ENCODE data around the gene TMEM219. TPM values are rescaled to one million over a fixed set of nuclear protein-coding genes. Genes with fewer than 3 reads are reported as not detected.

The TMEM219 gene
- total RNA-seq, 1 donor, result 75.1 TPM

- no peak for TF ChIP-seq CTCF (IDR thresholded peaks at IDR 0.05; ENCODE audit: insufficient read depth, low read depth, low read length)
- no peak overlapping the region for H3K4me3 ChIP-seq (ENCODE audit: low read depth, low read length)
- no peak for DNase-seq (ENCODE audit: low read depth)
Measured at GRCh38 chr16:30003670-30004423, 42.0 kb downstream of the TMEM219 start.

GRCh38 chr16:30004424-30004776, 42.5 kb downstream of the TMEM219 start:
- no peak for DNase-seq (ENCODE audit: low read depth)
- TF ChIP-seq CTCF (IDR thresholded peaks at IDR 0.05; ENCODE audit: insufficient read depth, low read depth, low read length), result no peak
- no peak overlapping the region for H3K4me3 ChIP-seq (ENCODE audit: low read depth, low read length)

GRCh38 chr16:30004811-30005242, 42.9 kb downstream of the TMEM219 start:
- H3K4me3 ChIP-seq (ENCODE audit: low read depth, low read length), result no peak overlapping the region
- no peak for TF ChIP-seq CTCF (IDR thresholded peaks at IDR 0.05; ENCODE audit: insufficient read depth, low read depth, low read length)
- DNase-seq (ENCODE audit: low read depth), result no peak

GRCh38 chr16:30005341-30006094, 43.6 kb downstream of the TMEM219 start:
- H3K4me3 ChIP-seq (ENCODE audit: low read depth, low read length), result no peak overlapping the region
- DNase-seq (ENCODE audit: low read depth), result peak; percentile 48
- TF ChIP-seq CTCF (IDR thresholded peaks at IDR 0.05; ENCODE audit: insufficient read depth, low read depth, low read length), result peak; percentile 87

GRCh38 chr16:30006095-30006473, 44.2 kb downstream of the TMEM219 start:
- no peak for DNase-seq (ENCODE audit: low read depth)
- no peak for TF ChIP-seq CTCF (IDR thresholded peaks at IDR 0.05; ENCODE audit: insufficient read depth, low read depth, low read length)

GRCh38 chr16:30006659-30007377, 44.9 kb downstream of the TMEM219 start:
- no peak for DNase-seq (ENCODE audit: low read depth)
- H3K4me3 ChIP-seq (ENCODE audit: low read depth, low read length), result no peak overlapping the region

More at GRCh38 chr16:30006095-30006473, 44.2 kb downstream of the TMEM219 start:
- no peak overlapping the region for H3K4me3 ChIP-seq (ENCODE audit: low read depth, low read length)

More at GRCh38 chr16:30006659-30007377, 44.9 kb downstream of the TMEM219 start:
- no peak for TF ChIP-seq CTCF (IDR thresholded peaks at IDR 0.05; ENCODE audit: insufficient read depth, low read depth, low read length)

Data from fibroblast of villous mesenchyme (primary cell).